Diencephalon (tissue), 1 donor: ENCODE results near the gene PRRT1. TPM values are rescaled to one million over a fixed set of nuclear protein-coding genes. Genes with fewer than 3 reads are reported as not detected.

ENCODE experiments used
- small RNA-seq: library from RNA; depleted of rRNA; stranded (forward); fragments of <200 nt; gene quantifications from one replicate; pipeline ENCODE3, GENCODE V24; 2014
- total RNA-seq: library from RNA; depleted of rRNA; stranded (reverse); fragments of >200 nt; gene quantifications from one replicate; pipeline ENCODE4 v1.2.3, GENCODE V29; 2014

Gene PRRT1
- 0.69 TPM for total RNA-seq

DNA sequence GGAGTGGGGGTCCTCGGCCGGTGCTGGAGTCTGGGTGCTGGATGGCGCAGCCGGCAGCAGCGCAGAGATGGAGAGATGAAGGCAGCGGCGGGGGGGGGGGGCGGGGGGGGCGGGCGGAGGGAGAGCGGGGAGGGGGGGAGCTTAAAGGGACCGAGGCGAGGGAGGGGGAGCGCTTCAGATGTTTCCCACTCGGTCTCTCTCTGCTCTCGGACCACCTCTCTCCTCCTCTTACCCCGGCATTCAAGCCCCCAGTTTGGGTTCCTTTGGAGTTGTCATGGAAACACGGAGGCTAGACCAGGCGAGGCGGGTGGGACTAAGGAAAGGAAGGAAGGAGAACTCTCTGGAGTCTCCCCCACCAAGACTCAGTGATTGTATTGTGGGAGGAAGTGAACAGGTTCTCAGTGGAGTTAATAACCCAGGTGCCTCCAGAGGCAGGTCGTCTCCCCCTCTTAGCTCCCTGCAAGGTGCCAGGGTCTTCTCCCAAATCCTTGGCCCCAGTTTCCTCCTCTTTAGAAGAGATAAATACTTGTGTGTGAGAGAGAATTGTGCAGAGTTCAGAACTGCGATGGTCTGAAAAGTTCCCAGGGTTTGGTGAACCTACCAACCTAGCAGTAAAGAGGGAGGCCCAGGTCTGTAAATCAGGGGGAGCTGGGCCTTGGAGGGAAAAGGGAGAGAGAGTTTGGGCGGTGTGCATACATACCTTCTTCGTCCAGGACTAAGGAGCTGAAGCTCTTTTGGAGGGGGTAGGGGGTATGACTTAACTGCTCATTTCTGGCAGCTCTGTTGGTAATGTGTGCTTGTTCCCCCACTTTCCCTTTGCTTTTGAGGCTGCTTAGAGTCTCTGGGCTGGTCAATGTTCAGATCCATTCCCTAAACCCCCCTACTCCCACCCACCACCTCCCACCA, at the start of gene PRRT1:
Gene PRRT1, minus strand, starts transcription at position 77 of the 906 bp plus-strand sequence. CDS start 112 bp downstream, outside the sequence.

DNA sequence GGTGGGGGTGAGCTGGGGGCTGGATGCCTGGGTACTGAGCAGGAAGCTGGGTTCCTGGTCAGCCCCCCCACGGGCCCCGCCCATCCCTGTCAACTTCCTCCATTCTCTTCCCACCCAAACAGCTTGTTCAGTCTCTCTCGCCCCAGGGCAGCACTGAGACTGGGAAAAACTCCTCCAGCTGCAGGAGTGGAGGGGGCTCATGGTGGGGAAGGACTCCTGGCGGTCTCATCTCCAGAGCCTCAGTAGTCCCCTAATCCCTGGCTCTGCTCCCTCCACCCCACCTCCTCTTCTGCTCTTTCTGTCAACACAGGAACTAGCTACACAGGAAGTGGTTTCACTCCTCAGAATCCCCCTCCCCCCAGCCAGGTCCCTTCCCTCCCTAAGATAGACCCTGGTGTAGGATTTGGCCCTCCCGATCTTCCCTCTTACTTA, 40.9 kb upstream of the PRRT1 start, which contains the start of gene GPSM3:
Gene GPSM3, minus strand, starts transcription at position 36 of the 432 bp plus-strand sequence. CDS start 130 bp downstream, outside the sequence.

DNA sequence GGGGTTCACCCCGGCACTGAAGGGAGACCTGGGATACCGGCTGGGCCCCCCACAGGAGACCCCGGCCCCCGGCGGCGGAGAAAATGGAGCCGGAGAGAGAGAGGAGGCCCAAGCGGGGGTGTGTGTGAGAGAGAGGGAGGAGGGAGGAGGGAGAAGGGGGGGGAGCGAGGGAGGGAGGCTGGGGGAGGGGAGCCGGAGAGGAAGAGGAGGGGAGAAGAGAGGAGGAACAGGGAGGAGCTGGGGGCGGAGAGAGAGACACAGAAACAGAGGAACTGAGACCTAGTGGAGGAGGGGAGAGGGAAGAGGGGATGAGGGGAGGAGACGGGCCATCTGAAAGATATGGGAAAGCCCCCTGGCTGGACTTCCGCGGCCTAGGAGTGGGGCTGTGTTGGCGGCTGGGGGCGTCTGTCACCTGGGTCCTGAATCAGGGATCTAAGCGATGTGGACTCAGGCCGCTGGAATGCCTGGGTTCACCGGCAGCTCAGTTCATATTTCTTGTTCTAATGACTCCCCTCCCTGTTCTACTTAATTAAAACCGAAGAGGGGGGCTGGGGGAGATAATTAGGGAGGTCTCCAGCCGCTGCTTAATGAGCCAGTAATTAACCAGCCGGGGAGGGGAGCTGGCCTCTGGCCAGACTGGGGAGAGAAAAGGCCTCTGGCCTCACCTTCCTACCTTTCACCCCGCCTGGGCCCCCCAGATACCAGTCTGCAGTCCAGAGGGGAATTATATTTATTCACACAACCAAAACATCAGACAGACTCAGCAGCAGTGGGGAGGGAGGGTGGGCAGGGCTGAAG, 38.5 kb upstream of the PRRT1 start, which contains the start of gene PBX2:
Gene PBX2, minus strand, starts transcription at position 149 of the 798 bp plus-strand sequence. CDS start 287 bp downstream, outside the sequence.

GRCh38 chr6:32184084-32184640, 32.4 kb upstream of the PRRT1 start, which contains the start of gene AGER:
TSS of gene AGER (minus strand) at chr6:32184253. CDS start at chr6:32184222, 31 bp downstream.

GRCh38 chr6:32177788-32178546, 26.2 kb upstream of the PRRT1 start, which contains the start of gene RNF5:
TSS of gene RNF5 (plus strand) at chr6:32178405. CDS start at chr6:32178512, 107 bp downstream.

DNA sequence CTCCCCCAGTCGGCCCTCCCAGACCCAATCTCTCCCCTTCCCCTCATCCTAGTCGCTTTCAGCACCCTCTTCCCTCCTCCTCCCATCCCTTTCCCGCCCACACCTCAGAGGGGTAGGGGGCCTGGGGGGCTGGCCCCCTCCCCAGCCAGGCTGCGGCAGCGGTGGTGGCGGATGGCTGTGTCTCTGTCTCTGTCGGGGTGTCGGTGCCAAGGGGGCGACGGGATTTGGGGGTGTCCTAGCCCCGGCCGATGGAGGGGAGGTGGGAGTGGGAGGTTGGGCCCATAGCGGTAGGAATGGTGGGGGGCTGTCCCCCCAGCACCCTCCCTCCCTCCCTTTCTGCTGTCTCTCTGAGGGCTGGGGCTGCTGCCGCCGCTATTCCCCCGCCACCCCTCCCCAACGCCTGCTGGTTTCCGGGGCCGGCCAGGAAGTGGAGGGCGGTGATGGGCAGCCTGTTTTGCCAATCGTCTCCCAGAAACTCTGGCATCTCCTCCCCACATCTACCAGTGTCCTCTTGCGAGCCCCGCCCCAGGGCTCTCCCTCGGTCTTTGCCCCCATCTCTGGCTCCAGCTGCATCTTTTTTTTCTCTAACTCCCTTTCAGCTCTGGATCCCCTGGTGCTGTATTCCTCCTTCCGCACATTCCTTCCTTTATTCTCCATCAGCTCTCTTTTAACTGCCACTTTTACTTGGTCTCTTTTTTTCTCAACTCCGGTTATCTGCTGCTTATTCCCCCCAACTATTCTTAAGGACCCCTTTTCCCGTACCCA, 24.2 kb upstream of the PRRT1 start, which contains the start of gene AGPAT1:
Gene AGPAT1, minus strand, starts transcription at position 374 of the 765 bp plus-strand sequence. CDS start 4,588 bp downstream, outside the sequence.

DNA sequence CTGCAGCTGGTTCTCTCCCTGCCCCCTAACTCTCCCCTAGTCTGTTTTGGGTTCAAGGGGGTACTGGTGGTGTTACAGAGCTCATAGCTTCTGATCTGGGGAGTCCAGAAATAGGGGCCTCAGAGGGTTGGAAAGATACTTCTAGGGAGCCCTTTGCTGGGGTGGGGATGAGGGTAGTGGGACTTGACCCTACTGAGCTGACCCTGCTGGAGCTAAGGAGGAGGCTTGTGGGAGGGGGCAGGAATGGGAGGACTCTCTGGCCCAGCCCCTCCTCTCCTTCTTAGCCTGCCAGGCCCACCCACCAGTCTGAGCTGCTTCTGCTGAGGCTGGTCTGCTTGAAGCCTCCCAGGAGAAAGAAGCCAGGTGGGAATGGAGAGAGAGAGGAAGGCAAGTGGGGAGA, 12.6 kb upstream of the PRRT1 start, which contains the start of gene EGFL8:
Gene EGFL8, plus strand, starts transcription at position 301 of the 400 bp plus-strand sequence. CDS start 1,571 bp downstream, outside the sequence.

DNA sequence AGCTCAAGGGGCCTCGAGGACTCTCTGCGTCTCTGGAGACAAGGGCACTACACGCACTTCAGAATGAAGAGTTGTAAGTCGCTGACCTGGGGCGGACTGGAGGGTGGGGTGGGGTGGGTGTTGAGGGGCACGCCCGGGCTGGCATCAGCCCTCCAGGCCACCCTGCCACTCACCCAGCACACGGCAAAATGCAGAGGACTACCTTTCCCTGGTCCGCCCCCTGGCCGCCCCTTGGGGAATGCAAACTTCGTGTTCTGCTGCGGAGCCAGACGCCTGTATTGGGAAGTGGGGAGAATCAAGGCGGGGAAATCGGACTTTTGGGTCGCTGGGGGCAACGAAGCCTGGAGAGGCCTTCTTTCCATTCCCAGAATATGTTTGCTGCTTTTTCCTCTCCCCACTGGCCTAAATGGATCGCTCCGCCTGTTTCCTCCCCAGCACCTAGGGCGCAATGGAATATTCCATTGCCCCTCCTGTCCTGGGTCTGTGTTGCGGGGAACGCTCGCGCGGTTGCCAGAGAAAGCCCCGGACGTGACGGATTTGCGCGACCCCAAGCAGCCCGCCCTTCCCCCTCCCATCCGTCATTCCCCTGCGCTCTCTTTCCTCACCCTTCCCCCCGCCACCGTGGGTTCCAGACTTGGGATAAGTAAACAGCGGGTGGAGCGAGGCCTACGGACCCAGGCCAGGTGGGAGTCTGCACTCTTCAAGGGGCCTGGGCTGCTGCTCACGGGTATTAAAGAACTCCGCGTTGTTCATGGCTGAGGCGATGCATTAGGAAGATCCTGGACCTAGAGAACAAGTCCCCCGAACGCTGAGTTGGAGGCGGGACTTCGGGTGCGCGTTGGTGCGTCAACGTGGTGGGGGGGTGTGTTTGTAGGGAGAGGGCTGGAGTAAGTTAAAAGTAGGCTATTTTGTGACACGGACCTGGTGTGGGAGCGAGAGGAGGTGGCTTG, 2.1 kb upstream of the PRRT1 start, which contains the start of gene PPT2:
Gene PPT2, plus strand, starts transcription at position 578 of the 950 bp plus-strand sequence. CDS start 454 bp downstream, outside the sequence.

DNA sequence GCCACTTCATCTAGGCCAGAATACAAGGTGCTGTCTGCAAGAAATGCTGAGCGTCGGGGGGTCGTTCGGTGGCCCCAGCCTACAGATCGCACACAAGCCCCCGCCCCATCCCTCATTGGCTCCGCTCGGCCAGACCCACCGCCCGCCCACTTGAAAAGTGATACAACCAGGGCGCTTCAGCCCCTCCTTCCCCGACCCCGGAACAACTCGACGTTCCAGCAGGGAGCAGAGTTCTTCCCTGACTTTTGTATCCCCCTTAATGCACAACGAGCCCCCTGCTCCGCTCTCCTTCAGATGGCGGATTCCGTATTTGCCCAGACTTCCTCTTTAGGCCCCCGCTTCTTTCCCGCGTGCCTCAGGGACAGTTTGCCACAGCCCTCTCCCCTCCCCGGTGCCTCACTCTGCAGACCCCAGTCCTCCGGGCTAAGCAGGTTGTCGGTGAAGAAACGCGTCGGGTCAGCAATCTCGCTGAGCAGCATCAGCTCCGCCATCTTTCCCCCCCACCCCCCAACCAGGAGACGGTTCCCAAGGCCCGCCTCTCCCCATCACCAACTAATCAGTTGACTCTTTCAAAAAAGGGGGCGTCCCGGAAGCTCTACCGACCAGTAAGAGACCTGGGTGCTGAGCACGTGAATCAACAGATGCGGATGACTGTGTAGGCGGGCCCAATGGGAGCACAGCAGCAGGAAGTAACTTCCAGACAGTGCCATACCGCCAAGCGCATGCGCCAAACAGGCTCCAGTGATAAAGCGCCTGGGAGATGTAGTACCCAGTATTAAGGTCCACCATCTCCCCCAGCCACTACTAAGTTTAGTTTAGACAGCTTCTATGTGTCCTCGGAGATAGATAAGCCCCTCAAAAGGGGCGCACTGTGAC, 23.8 kb downstream of the PRRT1 start, which contains the start of gene ATF6B:
Gene ATF6B, minus strand, starts transcription at position 530 of the 876 bp plus-strand sequence. Its CDS starts 39 bp downstream, at position 491.

DNA sequence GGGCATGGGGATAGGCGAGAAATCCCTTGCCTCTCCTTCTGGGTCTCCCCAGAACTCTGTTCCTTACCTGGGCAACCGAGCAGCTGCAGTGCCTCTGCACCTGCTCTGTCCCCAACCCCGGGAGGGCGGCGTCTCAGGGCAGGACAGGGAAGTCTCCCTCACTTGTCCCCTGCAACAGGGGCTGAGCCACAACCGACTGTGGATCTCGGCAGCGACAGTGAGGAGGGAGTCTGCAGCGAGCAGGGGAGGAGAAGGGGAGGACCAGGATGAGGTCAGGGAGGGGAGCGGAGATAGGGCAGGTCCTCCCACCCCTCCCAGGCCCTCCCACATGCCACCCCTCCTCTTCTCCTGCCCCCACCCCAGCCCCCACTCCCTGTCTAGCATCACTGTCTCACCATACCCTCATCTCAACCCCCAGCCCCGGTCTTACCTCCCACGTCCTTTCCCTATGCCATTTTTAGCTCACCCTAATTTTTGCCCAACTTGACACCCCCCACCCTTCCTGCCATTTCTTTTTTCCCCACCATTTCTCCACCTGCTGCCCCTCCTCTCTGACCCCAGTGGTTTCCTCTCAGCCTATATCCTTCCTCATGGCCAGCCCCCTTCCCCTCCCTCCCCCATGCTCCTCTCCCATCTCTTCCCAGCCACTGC, 42.5 kb downstream of the PRRT1 start, which contains the start of gene TNXB:
Gene TNXB, minus strand, starts transcription at position 225 of the 651 bp plus-strand sequence. CDS start 11,140 bp downstream, outside the sequence.

Small RNA genes within 50 kb of the gene (small RNA-seq; reads per million reads assigned to genes)
- gene AL662884.1 (not detected), gene MIR6833 (not detected)

Other genes starting within 250 kb of the PRRT1 start
- 19.4 TPM for gene ZBTB12, start 249.9 kb downstream of the PRRT1 start, total RNA-seq
- 5.3 TPM for gene C2, start 224.2 kb downstream of the PRRT1 start, total RNA-seq
- 3.2 TPM for gene CFB, start 205.8 kb downstream of the PRRT1 start, total RNA-seq
- 47.5 TPM for gene NELFE, start 193.0 kb downstream of the PRRT1 start, total RNA-seq
- 33.0 TPM for gene SKIC2, start 192.8 kb downstream of the PRRT1 start, total RNA-seq
- gene DXO, start 179.8 kb downstream of the PRRT1 start, total RNA-seq, result 8.5 TPM
- 45.9 TPM for gene C4A, start 169.9 kb downstream of the PRRT1 start, total RNA-seq
- 47.7 TPM for gene C4B, start 137.1 kb downstream of the PRRT1 start, total RNA-seq
- gene CYP21A2, start 113.5 kb downstream of the PRRT1 start, total RNA-seq, result 0.23 TPM
- gene TNXB, start 42.6 kb downstream of the PRRT1 start, total RNA-seq, result 6.0 TPM
- gene ATF6B, start 23.7 kb downstream of the PRRT1 start, total RNA-seq, result 19.8 TPM
- 5.8 TPM for gene FKBPL, start 21.7 kb downstream of the PRRT1 start, total RNA-seq
- 15.0 TPM for gene PPT2, start 2.2 kb upstream of the PRRT1 start, total RNA-seq
- gene EGFL8, start 12.7 kb upstream of the PRRT1 start, total RNA-seq, result 7.8 TPM
- 28.1 TPM for gene AGPAT1, start 24.1 kb upstream of the PRRT1 start, total RNA-seq
- 62.1 TPM for gene RNF5, start 26.5 kb upstream of the PRRT1 start, total RNA-seq
- 0.92 TPM for gene AGER, start 32.3 kb upstream of the PRRT1 start, total RNA-seq
- 29.5 TPM for gene PBX2, start 38.3 kb upstream of the PRRT1 start, total RNA-seq
- 1.4 TPM for gene GPSM3, start 40.7 kb upstream of the PRRT1 start, total RNA-seq
- gene NOTCH4, start 72.1 kb upstream of the PRRT1 start, total RNA-seq, result 8.8 TPM
- not detected for gene TSBP1, start 220.0 kb upstream of the PRRT1 start, total RNA-seq